H1 (cell line): Measurements from ENCODE around the gene CDKL5. TPM values are rescaled to one million over a fixed set of nuclear protein-coding genes. Genes with fewer than 3 reads are reported as not detected.

Source experiments
- CTCF ChIA-PET: fragments of 300-600 bp; sonication (Branson Sonifier 250); formaldehyde crosslinking; loops from one replicate; lab custom pipeline; 2021; ENCODE audit not compliant: partially characterized antibody; lab: Charles Lee
- POLR2A ChIA-PET: fragments of 300-600 bp; sonication (Branson Sonifier 250); formaldehyde crosslinking; loops from one replicate; lab custom pipeline; 2021; ENCODE audit warnings: inconsistent platforms; ENCODE audit not compliant: partially characterized antibody; lab: Charles Lee
- DNase-seq, 2 experiments: peaks; one replicate each; pipeline versions ENCODE4 v3.0.0 to v3.0.0-alpha.2; 2010 to 2022; ENCODE audit warnings: low spot score in 2 of 2, low read depth in 1 of 2, mixed read lengths in 1 of 2
- FAIRE-seq: peaks from 2 replicates; lab custom pipeline; 2011; peaks lifted over from hg19 to GRCh38; lab: Jason Lieb, UNC
- H2AFZ ChIP-seq: 2 replicates; pipeline ENCODE4 v1.8.1; 2012; ENCODE audit warnings: low read length, inconsistent platforms
- H2AK5ac ChIP-seq: 2 replicates; pipeline ENCODE4 v1.6.1; 2013; ENCODE audit warnings: low read depth, low read length
- H2BK120ac ChIP-seq: replicated peaks from 2 replicates; pipeline ENCODE3; 2013; ENCODE audit warnings: low read depth, low read length, inconsistent platforms
- H2BK12ac ChIP-seq: 2 replicates; pipeline ENCODE4 v1.6.1; 2013; ENCODE audit warnings: low read depth, low read length
- H2BK15ac ChIP-seq: 2 replicates; pipeline ENCODE4 v1.6.1; 2013; ENCODE audit warnings: low read length
- H2BK20ac ChIP-seq: 2 replicates; pipeline ENCODE4 v1.6.1; 2013; ENCODE audit warnings: low read length
- H2BK5ac ChIP-seq: 2 replicates; pipeline ENCODE4 v1.6.1; 2013; ENCODE audit warnings: low read depth, low read length
- H3K14ac ChIP-seq: 2 replicates; pipeline ENCODE4 v1.6.1; 2013; ENCODE audit warnings: inconsistent platforms; ENCODE audit not compliant: insufficient read length
- H3K18ac ChIP-seq: 2 replicates; pipeline ENCODE4 v1.6.1; 2013; ENCODE audit warnings: low read length; ENCODE audit errors: extremely low read depth
- H3K23ac ChIP-seq: 2 replicates; pipeline ENCODE4 v1.6.1; 2013; ENCODE audit warnings: inconsistent platforms; ENCODE audit not compliant: insufficient read length
- H3K23me2 ChIP-seq: 2 replicates; pipeline ENCODE4 v1.6.1; 2013; ENCODE audit warnings: low read depth, low read length
- H3K27ac ChIP-seq: 2 replicates; pipeline ENCODE4 v1.6.1; 2011; ENCODE audit warnings: low read depth, low read length, inconsistent platforms
- H3K27me3 ChIP-seq, 4 experiments: replicated peaks in 1 of 4; 1 replicate in 1 of 4; 2 replicates in 3 of 4; pipeline versions ENCODE4 v1.6.1 to v1.8.1; 2011 to 2013; ENCODE audit warnings: low read length in 3 of 4, mild to moderate bottlenecking in 3 of 4, inconsistent platforms in 2 of 4, mixed read lengths in 2 of 4, moderate library complexity in 1 of 4; ENCODE audit not compliant: control insufficient read depth in 3 of 4, insufficient read depth in 3 of 4; ENCODE audit errors: extremely low read depth in 1 of 4
- H3K36me3 ChIP-seq, 4 experiments: 2 replicates each; pipeline versions ENCODE4 v1.6.1 to v1.8.1; 2011 to 2013; ENCODE audit warnings: mild to moderate bottlenecking in 4 of 4, low read length in 3 of 4, moderate library complexity in 2 of 4, control low read depth in 1 of 4, inconsistent platforms in 1 of 4; ENCODE audit not compliant: insufficient read depth in 4 of 4, control insufficient read depth in 2 of 4
- H3K4ac ChIP-seq: replicated peaks from 2 replicates; pipeline ENCODE3; 2013; ENCODE audit warnings: low read length, low read depth, mixed read lengths, inconsistent platforms; ENCODE audit not compliant: insufficient read length
- H3K4me1 ChIP-seq, 4 experiments: replicated peaks in 1 of 4; 1 replicate in 1 of 4; 2 replicates in 3 of 4; pipeline versions ENCODE4 v1.6.1 to v1.8.1; 2011 to 2013; ENCODE audit warnings: low read length in 3 of 4, inconsistent platforms in 2 of 4, mixed read lengths in 1 of 4; ENCODE audit not compliant: insufficient read depth in 4 of 4, control insufficient read depth in 3 of 4
- H3K4me2 ChIP-seq, 2 experiments: 2 replicates each; pipeline versions ENCODE4 v1.6.1 to v1.8.1; 2011 to 2013; ENCODE audit warnings: low read depth in 2 of 2, low read length in 2 of 2, control low read depth in 1 of 2, inconsistent platforms in 1 of 2, mild to moderate bottlenecking in 1 of 2; ENCODE audit not compliant: insufficient read depth in 1 of 2
- H3K4me3 ChIP-seq, 4 experiments: fragments of 200-600, 300-600 bp in 1 of 4; sonication (generic), shearing (Covaris generic), sonication (Bioruptor Twin) in 1 of 4; 2 replicates each; pipeline versions ENCODE4 v1.5.1 to v1.8.1; 2011 to 2016; ENCODE audit warnings: low read length in 4 of 4, low read depth in 3 of 4, control low read depth in 2 of 4, inconsistent platforms in 2 of 4, mild to moderate bottlenecking in 2 of 4, mixed read lengths in 1 of 4, moderate library complexity in 1 of 4; ENCODE audit not compliant: insufficient read depth in 2 of 4; ENCODE audit errors: extremely low read depth in 1 of 4
- H3K56ac ChIP-seq: replicated peaks from 2 replicates; pipeline ENCODE3; 2013; ENCODE audit warnings: low read depth, mild to moderate bottlenecking, mixed read lengths, low read length, inconsistent platforms; ENCODE audit not compliant: insufficient read length
- H3K79me1 ChIP-seq: 2 replicates; pipeline ENCODE4 v1.6.1; 2013; ENCODE audit warnings: low read depth, low read length, control low read depth
- H3K79me2 ChIP-seq, 2 experiments: 2 replicates each; pipeline versions ENCODE4 v1.6.1 to v1.8.1; 2012 to 2013; ENCODE audit warnings: low read length in 2 of 2, mild to moderate bottlenecking in 2 of 2, inconsistent platforms in 1 of 2; ENCODE audit not compliant: insufficient read depth in 2 of 2, control insufficient read depth in 1 of 2
- H3K9ac ChIP-seq, 4 experiments: replicated peaks in 1 of 4; 1 replicate in 1 of 4; 2 replicates in 3 of 4; pipeline versions ENCODE4 v1.6.1 to v1.8.1; 2011 to 2013; ENCODE audit warnings: low read depth in 3 of 4, low read length in 3 of 4, control low read depth in 2 of 4, mild to moderate bottlenecking in 2 of 4, moderate library complexity in 2 of 4, inconsistent platforms in 1 of 4; ENCODE audit errors: extremely low read depth in 1 of 4
- H3K9me3 ChIP-seq, 2 experiments: 2 replicates each; pipeline versions ENCODE4 v1.6.1 to v1.8.1; 2012 to 2013; ENCODE audit warnings: mild to moderate bottlenecking in 2 of 2, moderate library complexity in 2 of 2, control low read depth in 1 of 2, inconsistent platforms in 1 of 2, low read depth in 1 of 2, low read length in 1 of 2, mixed read lengths in 1 of 2; ENCODE audit not compliant: insufficient read depth in 2 of 2
- H4K20me1 ChIP-seq, 2 experiments: replicated peaks in 1 of 2; 2 replicates each; pipeline versions ENCODE3 to v1.8.1; 2011 to 2013; ENCODE audit warnings: inconsistent platforms in 2 of 2, low read length in 2 of 2, mild to moderate bottlenecking in 1 of 2; ENCODE audit not compliant: insufficient read depth in 2 of 2, control insufficient read depth in 1 of 2
- H4K5ac ChIP-seq: 2 replicates; pipeline ENCODE4 v1.6.1; 2013; ENCODE audit warnings: low read length, low read depth, mixed read lengths, inconsistent platforms; ENCODE audit not compliant: insufficient read length
- H4K8ac ChIP-seq: 2 replicates; pipeline ENCODE4 v1.8.0; 2013; ENCODE audit warnings: mild to moderate bottlenecking, moderate library complexity, low read length, inconsistent platforms; ENCODE audit not compliant: insufficient read depth; ENCODE audit errors: extremely low read depth
- H4K91ac ChIP-seq: replicated peaks from 2 replicates; pipeline ENCODE3; 2013; ENCODE audit warnings: low read length, mixed read lengths, inconsistent platforms; ENCODE audit not compliant: insufficient read length
- ASH2L ChIP-seq: fragments of 200-600, 300-600 bp; sonication (generic); IDR thresholded peaks from one replicate; pipeline ENCODE4 v1.7.1; 2017; ENCODE audit warnings: low read length
- CBX5 ChIP-seq: fragments of 300-800, 300-1000 bp; sonication (generic); IDR thresholded peaks from 2 replicates; pipeline ENCODE4 v1.7.1; 2016; ENCODE audit warnings: antibody characterized with exemption, low read length, low read depth
- EZH2 ChIP-seq: fragments of 200-600 bp; sonication (generic); IDR thresholded peaks from 2 replicates; pipeline ENCODE4 v1.7.1; 2012; ENCODE audit warnings: low read depth, mild to moderate bottlenecking, moderate library complexity, low read length, inconsistent platforms; ENCODE audit not compliant: severe bottlenecking
- NANOG ChIP-seq: IDR thresholded peaks from 2 replicates; pipeline ENCODE4 v1.6.1; 2011; ENCODE audit warnings: low read length, low read depth, mild to moderate bottlenecking, inconsistent platforms; ENCODE audit not compliant: insufficient read depth, poor library complexity, severe bottlenecking
- NRF1 ChIP-seq: IDR thresholded peaks from 2 replicates; pipeline ENCODE4 v1.6.1; 2011; ENCODE audit warnings: mild to moderate bottlenecking, low read depth, low read length, improper control_type of control experiment
- POLR2AphosphoS5 ChIP-seq: IDR thresholded peaks from 2 replicates; pipeline ENCODE4 v1.6.1; 2011; ENCODE audit warnings: low read depth, low read length
- POU5F1 ChIP-seq: IDR thresholded peaks from 2 replicates; pipeline ENCODE4 v1.6.1; 2011; ENCODE audit warnings: low read depth, mild to moderate bottlenecking, low read length, moderate library complexity
- WGBS, 2 experiments: shearing (Covaris generic) in 1 of 2; methylation state at CpG; one replicate each; pipeline versions ENCODE4 v1.1.6 to v1.1.7; 2013 to 2015; ENCODE audit warnings: low lambda C conversion rate in 2 of 2, mixed read lengths in 2 of 2, inconsistent platforms in 1 of 2, low coverage in 1 of 2, missing lambda C conversion rate in 1 of 2; ENCODE audit not compliant: insufficient replicate concordance in 2 of 2, insufficient coverage in 1 of 2, insufficient read length in 1 of 2; ENCODE audit errors: extremely low coverage in 1 of 2, missing lambda C conversion rate in 1 of 2; 5-methylcytosine and 5-hydroxymethylcytosine counted together
- polyA plus RNA-seq, 7 experiments: library from polyadenylated mRNA; depleted of rRNA in 3 of 7; stranded (reverse) in 5 of 7; unstranded in 2 of 7; fragments of >200 nt in 5 of 7; fragments of 200-250 nt in 2 of 7; gene quantifications; 1 replicate in 5 of 7; 2 replicates in 1 of 7; 4 replicates in 1 of 7; pipeline versions ENCODE4 v1.2.1 to v1.2.3, GENCODE V29; 2011 to 2013; ENCODE audit warnings: missing spikeins in 2 of 7, mixed read lengths in 2 of 7
- total RNA-seq: library from RNA; stranded (reverse); fragmentation: NEBNext Ultra II Directional; extraction: Animal tissue kit (Norgen Biotek cat#: 25700); gene quantifications from 2 replicates; pipeline ENCODE4 v1.2.1, GENCODE V29; 2021
- TF ChIP-seq, protein P1 (sequence below): IDR thresholded peaks from 2 replicates; pipeline ENCODE4 v1.6.1; 2012; ENCODE audit warnings: low read length, inconsistent platforms

Gene CDKL5
- total and polyA plus RNA-seq, 2 of the 8 experiments (the other 6 are each of a cell fraction or from before 2014, with no cell fraction given) = 5.5 to 15.6 TPM

DNA sequence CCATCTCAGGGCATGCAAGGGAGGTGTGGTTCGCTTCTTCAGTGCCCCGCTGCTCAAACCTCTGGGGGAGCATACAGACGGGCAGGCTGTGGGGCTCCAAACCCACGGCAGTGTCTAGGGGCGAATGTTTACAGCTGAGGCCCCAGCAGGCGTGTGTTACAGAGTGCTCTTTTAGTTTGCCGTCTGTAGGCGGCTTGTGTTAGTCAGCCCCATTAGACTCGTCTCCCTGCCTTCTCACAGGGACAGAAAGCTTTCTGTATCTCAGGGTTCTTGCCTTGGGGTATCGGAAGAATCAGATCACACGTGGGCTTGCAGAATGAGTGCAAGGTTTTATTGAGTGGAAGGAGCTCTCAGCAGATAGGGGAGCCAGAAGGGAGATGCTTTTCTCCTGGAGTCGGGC lies 235.9 kb downstream of the CDKL5 start:
- H3K27me3 ChIP-seq = no peaks in the 10 kb centered on the region
- no peaks in the 10 kb centered on the region for H3K23me2 ChIP-seq
- no peak overlapping the region for H2AFZ ChIP-seq
- no peak overlapping the region for H2BK5ac ChIP-seq
- no peaks in the 10 kb centered on the region for H3K79me1 ChIP-seq
- H2AK5ac ChIP-seq = no peak overlapping the region
- no peak overlapping the region for H3K27ac ChIP-seq
- H3K4me2 ChIP-seq = no peak overlapping the region
- no peak overlapping the region for H3K23ac ChIP-seq
- H3K9ac ChIP-seq = no peak overlapping the region
- FAIRE-seq = no peak
- no peak overlapping the region for H3K4ac ChIP-seq
- no peak overlapping the region for H2BK12ac ChIP-seq
- no peak overlapping the region for H2BK120ac ChIP-seq
- H3K18ac ChIP-seq = no peak overlapping the region
- H3K9me3 ChIP-seq = no peaks in the 10 kb centered on the region
- TF ChIP-seq EZH2 (no peak), CBX5 (no peak), NRF1 (no peak), ASH2L (no peak), POU5F1 (no peak), POLR2AphosphoS5 (no peak), NANOG (no peak)
- TF ChIP-seq, protein P1, sequence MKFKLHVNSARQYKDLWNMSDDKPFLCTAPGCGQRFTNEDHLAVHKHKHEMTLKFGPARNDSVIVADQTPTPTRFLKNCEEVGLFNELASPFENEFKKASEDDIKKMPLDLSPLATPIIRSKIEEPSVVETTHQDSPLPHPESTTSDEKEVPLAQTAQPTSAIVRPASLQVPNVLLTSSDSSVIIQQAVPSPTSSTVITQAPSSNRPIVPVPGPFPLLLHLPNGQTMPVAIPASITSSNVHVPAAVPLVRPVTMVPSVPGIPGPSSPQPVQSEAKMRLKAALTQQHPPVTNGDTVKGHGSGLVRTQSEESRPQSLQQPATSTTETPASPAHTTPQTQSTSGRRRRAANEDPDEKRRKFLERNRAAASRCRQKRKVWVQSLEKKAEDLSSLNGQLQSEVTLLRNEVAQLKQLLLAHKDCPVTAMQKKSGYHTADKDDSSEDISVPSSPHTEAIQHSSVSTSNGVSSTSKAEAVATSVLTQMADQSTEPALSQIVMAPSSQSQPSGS = no peak
- H3K79me2 ChIP-seq = no peaks in the 10 kb centered on the region
- WGBS, 2 experiments = 86% methylated on average over 9 of the region's 12 CpGs; no CpG with 5 or more reads in 1 of the 2 experiments
- H3K14ac ChIP-seq = no peak overlapping the region
- H3K36me3 ChIP-seq = no peaks in the 10 kb centered on the region
- no peak overlapping the region for H4K8ac ChIP-seq
- H4K20me1 ChIP-seq = no peaks in the 10 kb centered on the region
- H4K91ac ChIP-seq = no peak overlapping the region
- no peak for DNase-seq
- no peak overlapping the region for H2BK15ac ChIP-seq
- no peak overlapping the region for H2BK20ac ChIP-seq
- no peak overlapping the region for H3K4me3 ChIP-seq
- no peaks in the 10 kb centered on the region for H3K4me1 ChIP-seq
- H3K56ac ChIP-seq = no peak overlapping the region
- CTCF ChIA-PET = interaction anchor here (0.6 kb wide), 1 partner anchor 169 kb away, joined by 4 read pairs; no protein-coding TSS in a partner anchor
- no peak overlapping the region for H4K5ac ChIP-seq
- POLR2A ChIA-PET = no interaction called here
